ENCODE data around the gene OR2T29.
"Not testable (repeated sequence)": the region's sequence is repeated elsewhere in the genome, so short reads cannot be mapped to it uniquely, and the experiment has no call there.

Gene OR2T29

GRCh38 chr1:248562672-248563071, at the start of gene OR2T29:
TSS of gene OR2T29 (minus strand) at chr1:248562772. CDS start at chr1:248559491, 3,281 bp downstream.
- DNase-seq: not testable (repeated sequence)

- no peak for DNase-seq
Measured at GRCh38 chr1:248611883-248612414, 49.4 kb upstream of the OR2T29 start.

- DNase-seq: no peak
Measured at GRCh38 chr1:248610301-248610700, 47.7 kb upstream of the OR2T29 start.

GRCh38 chr1:248599396-248599795, 36.8 kb upstream of the OR2T29 start:
- no peak for DNase-seq

- DNase-seq: no peak
Measured at GRCh38 chr1:248597589-248597988, 35.0 kb upstream of the OR2T29 start, which contains the start of gene OR2T10. TSS of gene OR2T10 (minus strand) at chr1:248597700. CDS start at chr1:248593768, 3,932 bp downstream.

- no peak for DNase-seq
Measured at GRCh38 chr1:248596615-248597014, 34.0 kb upstream of the OR2T29 start.

- DNase-seq: no peak
Measured at GRCh38 chr1:248593226-248593625, 30.7 kb upstream of the OR2T29 start.

- DNase-seq: no peak
Measured at GRCh38 chr1:248592655-248593054, 30.1 kb upstream of the OR2T29 start.

- DNase-seq: no peak
Measured at GRCh38 chr1:248590055-248590454, 27.5 kb upstream of the OR2T29 start.

- no peak for DNase-seq
Measured at GRCh38 chr1:248589334-248589733, 26.8 kb upstream of the OR2T29 start.

- DNase-seq: no peak
Measured at GRCh38 chr1:248585266-248585665, 22.7 kb upstream of the OR2T29 start.

GRCh38 chr1:248576260-248576980, 13.8 kb upstream of the OR2T29 start:
- DNase-seq: no peak

GRCh38 chr1:248574657-248575056, 12.1 kb upstream of the OR2T29 start, which contains the start of gene OR2T34:
TSS of gene OR2T34 (minus strand) at chr1:248574757. CDS start at chr1:248574757, 0 bp downstream.
- DNase-seq: not testable (repeated sequence)

GRCh38 chr1:248573856-248574255, 11.3 kb upstream of the OR2T29 start:
- not testable (repeated sequence) for DNase-seq

GRCh38 chr1:248572049-248572448, 9.5 kb upstream of the OR2T29 start:
- not testable (repeated sequence) for DNase-seq

GRCh38 chr1:248570811-248571210, 8.2 kb upstream of the OR2T29 start:
- not testable (repeated sequence) for DNase-seq

- DNase-seq: not testable (repeated sequence)
Measured at GRCh38 chr1:248569049-248569448, 6.5 kb upstream of the OR2T29 start.

GRCh38 chr1:248565530-248566373, 3.2 kb upstream of the OR2T29 start:
- not testable (repeated sequence) for DNase-seq

- DNase-seq: not testable (repeated sequence)
Measured at GRCh38 chr1:248551027-248551426, 11.5 kb downstream of the OR2T29 start.

- DNase-seq: not testable (repeated sequence)
Measured at GRCh38 chr1:248547383-248547782, 15.2 kb downstream of the OR2T29 start.

GRCh38 chr1:248537449-248537848, 25.1 kb downstream of the OR2T29 start:
- DNase-seq: not testable (repeated sequence)

- no peak for DNase-seq
Measured at GRCh38 chr1:248521856-248522255, 40.7 kb downstream of the OR2T29 start.

GRCh38 chr1:248510217-248510616, 52.4 kb downstream of the OR2T29 start:
- DNase-seq: not testable (repeated sequence)
